ENCODE results near the gene TBC1D10A.

The TBC1D10A gene

DNA sequence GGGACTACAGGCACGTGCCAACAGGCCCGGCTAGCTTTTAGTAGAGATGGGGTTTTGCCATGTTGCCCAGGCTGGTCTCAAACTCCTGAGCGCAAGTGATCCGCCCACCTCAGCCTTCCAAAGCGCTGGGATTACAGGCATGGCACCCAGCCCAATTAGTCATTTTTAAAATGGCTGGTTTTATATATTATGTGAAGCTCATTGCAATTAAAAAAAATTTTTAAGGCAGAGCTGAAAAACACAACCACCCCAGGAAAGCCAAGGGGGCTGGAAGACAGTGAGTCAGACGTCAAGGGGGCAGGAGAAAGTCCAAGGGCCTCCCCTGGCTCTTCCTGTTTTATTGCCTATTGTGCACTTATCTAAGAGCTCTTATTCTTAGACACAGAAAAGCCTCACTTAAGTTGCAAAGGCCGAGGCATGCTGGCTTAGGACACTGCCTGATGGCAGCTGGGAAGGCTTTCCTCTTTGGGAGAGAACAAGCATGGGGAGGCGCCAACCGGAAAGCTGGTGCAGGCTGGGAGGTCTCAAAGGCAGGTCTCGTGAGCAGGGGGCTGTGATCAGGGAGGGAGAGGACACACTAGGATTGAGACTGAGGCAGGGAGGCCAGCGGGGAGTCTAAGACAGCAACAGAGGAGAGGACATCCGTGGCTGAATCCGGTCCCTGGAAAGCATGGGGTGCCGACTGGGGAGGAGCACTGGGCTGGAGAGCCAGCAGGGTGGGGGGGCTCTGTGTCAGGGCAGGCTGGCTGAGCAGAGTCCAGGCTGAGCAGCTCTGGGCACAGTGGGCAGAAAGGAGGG lies 49.0 kb downstream of the TBC1D10A start:
- no peaks in the 10 kb centered on the region for H3K9me3 ChIP-seq (ENCODE audit: low read depth, low read length)
- H3K27ac ChIP-seq, result no peak overlapping the region
- no peak for TF ChIP-seq EZH2 (IDR thresholded peaks at IDR 0.05)
- no peak for TF ChIP-seq POLR2AphosphoS5 (IDR thresholded peaks at IDR 0.05; ENCODE audit: borderline replicate concordance, low read depth, low read length)
- TF ChIP-seq FOXP2 (optimal IDR thresholded peaks at IDR 0.05; ENCODE audit: control extremely low read depth, extremely low read length, insufficient read depth), result no peak
- H3K9ac ChIP-seq (ENCODE audit: insufficient read length), result no peak overlapping the region
- H3K36me3 ChIP-seq (ENCODE audit: insufficient read depth, low read length), result no peaks in the 10 kb centered on the region
- no peak for DNase-seq (ENCODE audit: low read depth, low spot score)
- no peak overlapping the region for H3K4me3 ChIP-seq

- no peak for DNase-seq (ENCODE audit: low read depth, low spot score)
- Histone ChIP-seq H3K4me3 (no peak overlapping the region), H3K9me3 (ENCODE audit: low read depth, low read length) (no peaks in the 10 kb centered on the region), H3K36me3 (ENCODE audit: insufficient read depth, low read length) (no peaks in the 10 kb centered on the region), H3K27ac (no peak overlapping the region), H3K9ac (ENCODE audit: insufficient read length) (no peak overlapping the region)
- TF ChIP-seq EZH2 (IDR thresholded peaks at IDR 0.05), result no peak
- TF ChIP-seq FOXP2 (optimal IDR thresholded peaks at IDR 0.05; ENCODE audit: control extremely low read depth, extremely low read length, insufficient read depth), result no peak
- no peak for TF ChIP-seq POLR2AphosphoS5 (IDR thresholded peaks at IDR 0.05; ENCODE audit: borderline replicate concordance, low read depth, low read length)
Observed at GRCh38 chr22:30276039-30276438, 50.7 kb downstream of the TBC1D10A start.

GRCh38 chr22:30275625-30276024 lies 51.1 kb downstream of the TBC1D10A start:
- no peak overlapping the region for H3K27ac ChIP-seq
- TF ChIP-seq EZH2 (IDR thresholded peaks at IDR 0.05) (no peak), POLR2AphosphoS5 (IDR thresholded peaks at IDR 0.05; ENCODE audit: borderline replicate concordance, low read depth, low read length) (no peak), FOXP2 (optimal IDR thresholded peaks at IDR 0.05; ENCODE audit: control extremely low read depth, extremely low read length, insufficient read depth) (no peak)
- H3K9me3 ChIP-seq (ENCODE audit: low read depth, low read length), result no peaks in the 10 kb centered on the region
- H3K36me3 ChIP-seq (ENCODE audit: insufficient read depth, low read length), result no peaks in the 10 kb centered on the region
- no peak overlapping the region for H3K4me3 ChIP-seq
- no peak overlapping the region for H3K9ac ChIP-seq (ENCODE audit: insufficient read length)
- DNase-seq (ENCODE audit: low read depth, low spot score), result no peak

- Histone ChIP-seq H3K27ac (no peak overlapping the region), H3K4me3 (no peak overlapping the region), H3K36me3 (ENCODE audit: insufficient read depth, low read length) (no peaks in the 10 kb centered on the region), H3K9ac (ENCODE audit: insufficient read length) (no peak overlapping the region), H3K9me3 (ENCODE audit: low read depth, low read length) (no peaks in the 10 kb centered on the region)
- DNase-seq (ENCODE audit: low read depth, low spot score), result no peak
- TF ChIP-seq POLR2AphosphoS5 (IDR thresholded peaks at IDR 0.05; ENCODE audit: borderline replicate concordance, low read depth, low read length) (no peak), EZH2 (IDR thresholded peaks at IDR 0.05) (no peak), FOXP2 (optimal IDR thresholded peaks at IDR 0.05; ENCODE audit: control extremely low read depth, extremely low read length, insufficient read depth) (no peak)
Observed at GRCh38 chr22:30274437-30274812, 52.3 kb downstream of the TBC1D10A start.

DNA sequence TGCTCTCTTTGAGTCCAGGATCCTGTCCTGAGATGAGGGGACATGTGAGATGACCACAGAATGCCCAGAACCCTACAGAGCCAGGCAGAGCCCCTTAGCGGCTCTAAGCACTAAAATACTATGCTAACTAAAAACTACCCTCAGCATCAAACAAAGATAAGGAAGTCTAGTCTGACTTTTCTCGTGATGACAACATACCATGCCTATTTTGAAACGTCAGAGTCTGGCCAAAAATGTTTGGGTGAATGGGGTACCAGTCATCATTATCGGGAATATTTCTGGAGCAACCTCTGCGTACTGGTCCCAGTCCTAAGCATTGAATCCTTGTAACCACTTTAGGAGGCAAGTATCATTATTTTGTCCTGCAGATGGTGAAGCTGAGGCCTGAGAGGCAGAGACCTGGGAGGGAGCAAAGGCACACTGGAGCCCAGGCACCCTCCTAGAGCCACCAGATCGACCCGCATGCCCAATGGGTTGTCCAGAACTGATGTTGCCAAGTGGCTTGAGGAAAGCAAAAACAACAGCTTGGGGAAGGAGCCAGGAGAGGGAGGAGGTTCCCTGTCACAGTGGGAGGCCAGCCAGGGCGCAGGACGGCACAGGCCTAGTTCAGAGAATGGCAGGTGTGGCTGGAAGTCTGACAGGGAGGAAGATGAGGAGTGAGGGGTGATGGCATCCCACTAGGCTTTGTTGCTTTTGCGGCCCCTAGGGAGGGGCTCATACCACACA lies 52.9 kb downstream of the TBC1D10A start:
- Histone ChIP-seq H3K4me3 (no peak overlapping the region), H3K9ac (ENCODE audit: insufficient read length) (no peak overlapping the region), H3K9me3 (ENCODE audit: low read depth, low read length) (no peaks in the 10 kb centered on the region), H3K27ac (no peak overlapping the region), H3K36me3 (ENCODE audit: insufficient read depth, low read length) (no peaks in the 10 kb centered on the region)
- DNase-seq (ENCODE audit: low read depth, low spot score), result no peak
- TF ChIP-seq POLR2AphosphoS5 (IDR thresholded peaks at IDR 0.05; ENCODE audit: borderline replicate concordance, low read depth, low read length), result no peak
- TF ChIP-seq FOXP2 (optimal IDR thresholded peaks at IDR 0.05; ENCODE audit: control extremely low read depth, extremely low read length, insufficient read depth), result no peak
- no peak for TF ChIP-seq EZH2 (IDR thresholded peaks at IDR 0.05)

DNA sequence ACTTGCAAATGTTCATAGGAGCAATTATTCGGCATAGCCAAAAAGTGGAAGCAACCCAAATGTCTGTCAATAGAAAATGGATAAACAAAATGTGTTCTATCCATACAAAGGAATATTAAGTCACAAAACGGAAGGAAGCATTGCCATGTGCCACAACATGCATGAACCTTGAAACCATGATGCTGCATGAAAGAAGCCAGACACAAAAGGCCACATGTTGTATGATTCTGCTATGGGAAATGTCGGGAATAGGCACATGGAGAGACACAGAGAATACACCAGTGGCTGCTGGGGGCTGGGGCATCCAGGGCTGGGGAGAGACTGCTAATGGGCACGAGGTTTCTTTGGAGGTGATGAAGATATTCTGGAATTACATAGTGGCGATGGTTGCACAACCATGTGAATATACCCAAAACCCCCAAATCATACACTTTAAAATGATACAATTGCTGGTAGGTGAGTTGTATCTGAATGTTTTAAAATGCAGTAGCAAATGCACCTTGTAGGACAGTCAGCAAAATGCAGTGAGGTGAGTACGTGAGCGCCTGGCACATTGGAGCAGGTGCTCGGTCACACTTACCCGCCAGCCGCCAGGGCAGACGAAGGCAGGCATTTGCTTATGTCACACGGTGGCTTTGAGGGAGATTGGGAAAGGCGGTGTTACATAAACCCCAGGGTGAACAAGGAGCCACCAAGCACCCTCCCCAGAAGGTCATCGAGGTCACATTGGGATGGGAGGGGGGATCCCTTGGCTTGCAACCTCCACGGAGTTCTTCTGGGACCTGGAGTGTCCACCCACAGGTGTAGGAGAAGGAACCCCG lies 53.8 kb downstream of the TBC1D10A start:
- no peak for DNase-seq (ENCODE audit: low read depth, low spot score)
- H3K27ac ChIP-seq, result no peak overlapping the region
- H3K4me3 ChIP-seq, result no peak overlapping the region
- no peaks in the 10 kb centered on the region for H3K9me3 ChIP-seq (ENCODE audit: low read depth, low read length)
- H3K9ac ChIP-seq (ENCODE audit: insufficient read length), result no peak overlapping the region
- no peaks in the 10 kb centered on the region for H3K36me3 ChIP-seq (ENCODE audit: insufficient read depth, low read length)
- no peak for TF ChIP-seq EZH2 (IDR thresholded peaks at IDR 0.05)
- TF ChIP-seq POLR2AphosphoS5 (IDR thresholded peaks at IDR 0.05; ENCODE audit: borderline replicate concordance, low read depth, low read length), result no peak
- TF ChIP-seq FOXP2 (optimal IDR thresholded peaks at IDR 0.05; ENCODE audit: control extremely low read depth, extremely low read length, insufficient read depth), result no peak

DNA sequence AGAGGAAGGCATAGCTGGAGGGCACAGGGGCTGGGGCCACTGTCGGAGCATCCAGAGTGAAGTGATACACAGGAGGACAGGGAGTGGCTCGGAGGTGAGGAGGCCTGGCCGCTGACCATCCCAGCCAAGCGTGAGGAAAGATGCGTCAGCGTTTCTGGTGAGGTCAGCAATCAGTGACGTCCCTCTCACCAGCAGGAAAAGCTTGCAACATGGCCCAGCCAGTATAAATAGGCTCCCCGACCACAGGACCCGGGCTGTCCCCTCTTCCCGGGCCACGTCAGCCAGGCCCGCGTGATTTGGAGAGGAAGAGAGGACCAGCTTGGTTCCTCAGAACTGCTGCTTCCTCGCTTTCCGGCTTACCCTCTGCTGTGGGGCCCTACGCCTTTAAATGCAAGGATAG lies 55.9 kb downstream of the TBC1D10A start:
- no peak overlapping the region for H3K27ac ChIP-seq
- no peak for DNase-seq (ENCODE audit: low read depth, low spot score)
- no peaks in the 10 kb centered on the region for H3K36me3 ChIP-seq (ENCODE audit: insufficient read depth, low read length)
- TF ChIP-seq POLR2AphosphoS5 (IDR thresholded peaks at IDR 0.05; ENCODE audit: borderline replicate concordance, low read depth, low read length), result no peak
- TF ChIP-seq EZH2 (IDR thresholded peaks at IDR 0.05), result no peak
- TF ChIP-seq FOXP2 (optimal IDR thresholded peaks at IDR 0.05; ENCODE audit: control extremely low read depth, extremely low read length, insufficient read depth), result no peak
- no peak overlapping the region for H3K4me3 ChIP-seq
- no peak overlapping the region for H3K9ac ChIP-seq (ENCODE audit: insufficient read length)
- H3K9me3 ChIP-seq (ENCODE audit: low read depth, low read length), result no peaks in the 10 kb centered on the region

DNA sequence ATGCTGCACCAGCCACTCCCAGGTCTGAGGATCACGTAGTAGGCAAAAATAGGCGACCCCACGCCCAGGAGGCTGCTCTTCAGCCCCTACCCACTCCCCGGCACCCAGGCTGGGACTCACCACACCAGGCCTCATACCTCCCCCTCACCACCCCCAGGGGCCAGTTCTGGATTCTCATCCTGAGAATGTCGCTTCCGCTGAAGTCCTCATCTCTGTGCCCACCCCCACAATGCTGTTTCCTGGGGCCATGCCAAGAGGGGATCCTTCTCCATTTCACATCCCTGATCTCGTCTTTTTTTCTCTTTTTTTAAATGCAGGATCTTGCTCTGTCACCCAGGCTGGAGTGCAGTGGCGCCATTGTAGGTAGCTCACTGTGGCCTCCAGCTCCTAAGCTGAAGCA lies 58.4 kb downstream of the TBC1D10A start:
- H3K27ac ChIP-seq, result no peak overlapping the region
- no peaks in the 10 kb centered on the region for H3K9me3 ChIP-seq (ENCODE audit: low read depth, low read length)
- DNase-seq (ENCODE audit: low read depth, low spot score), result no peak
- no peaks in the 10 kb centered on the region for H3K36me3 ChIP-seq (ENCODE audit: insufficient read depth, low read length)
- no peak overlapping the region for H3K4me3 ChIP-seq
- no peak overlapping the region for H3K9ac ChIP-seq (ENCODE audit: insufficient read length)
- TF ChIP-seq EZH2 (IDR thresholded peaks at IDR 0.05) (no peak), FOXP2 (optimal IDR thresholded peaks at IDR 0.05; ENCODE audit: control extremely low read depth, extremely low read length, insufficient read depth) (no peak), POLR2AphosphoS5 (IDR thresholded peaks at IDR 0.05; ENCODE audit: borderline replicate concordance, low read depth, low read length) (no peak)
